SK-N-SH (cell line): ENCODE measurements around the gene MON1B. TPM values are rescaled to one million over a fixed set of nuclear protein-coding genes. Genes with fewer than 3 reads are reported as not detected.

Experiments used
- CTCF ChIA-PET: fragments of 300-600, 350-600 bp; formaldehyde crosslinking; extraction: SDS; loops from one replicate; lab custom pipeline; 2021; lab: Yijun Ruan, JAX
- POLR2A ChIA-PET: fragments of 350-600 bp; sonication (Branson Sonifier 250); formaldehyde crosslinking; extraction: SDS; loops from one replicate; lab custom pipeline; 2020; ENCODE audit warnings: antibody characterized with exemption, inconsistent platforms; lab: Yijun Ruan, JAX
- DNase-seq: peaks from one replicate; pipeline ENCODE4 v3.0.0; 2012
- H2AFZ ChIP-seq: fragments of 200-600 bp; sonication (generic); 2 replicates; pipeline ENCODE4 v1.8.1; 2016; ENCODE audit warnings: antibody characterized with exemption, mild to moderate bottlenecking, low read depth
- H3F3A ChIP-seq: fragments of 200-600 bp; sonication (generic); replicated peaks from 2 replicates; pipeline ENCODE3; 2016; ENCODE audit warnings: antibody characterized with exemption, mild to moderate bottlenecking; ENCODE audit not compliant: insufficient read depth
- H3K27ac ChIP-seq, 2 experiments: fragments of 200-500 bp in 1 of 2; fragments of 200-600 bp in 1 of 2; sonication (Bioruptor generic) in 1 of 2; sonication (generic), shearing (Covaris generic) in 1 of 2; 2 replicates each; pipeline versions ENCODE4 v1.5.1 to v1.6.1; 2014 to 2016; ENCODE audit warnings: low read depth in 2 of 2, inconsistent platforms in 1 of 2, low read length in 1 of 2, mild to moderate bottlenecking in 1 of 2, mixed read lengths in 1 of 2
- H3K27me3 ChIP-seq: fragments of 200-600 bp; sonication (generic), shearing (Covaris generic); 2 replicates; pipeline ENCODE4 v1.6.1; 2016; ENCODE audit warnings: mixed run types; ENCODE audit not compliant: insufficient read depth
- H3K36me3 ChIP-seq, 2 experiments: fragments of 200-500 bp in 1 of 2; fragments of 200-600 bp in 1 of 2; sonication (Bioruptor generic) in 1 of 2; sonication (generic) in 1 of 2; replicated peaks in 1 of 2; 2 replicates each; pipeline versions ENCODE3 to v1.5.1; 2014 to 2016; ENCODE audit warnings: low read length in 1 of 2, mild to moderate bottlenecking in 1 of 2; ENCODE audit not compliant: insufficient read depth in 2 of 2, control insufficient read depth in 1 of 2
- H3K4me1 ChIP-seq, 2 experiments: fragments of 200-500 bp in 1 of 2; fragments of 200-600 bp in 1 of 2; sonication (Bioruptor generic) in 1 of 2; sonication (generic), shearing (Covaris generic) in 1 of 2; 2 replicates each; pipeline versions ENCODE4 v1.5.1 to v1.6.1; 2014 to 2016; ENCODE audit warnings: low read depth in 1 of 2, low read length in 1 of 2, mixed run types in 1 of 2; ENCODE audit not compliant: insufficient read depth in 2 of 2, control insufficient read depth in 1 of 2
- H3K4me2 ChIP-seq: fragments of 200-600 bp; sonication (generic), shearing (Covaris generic); 2 replicates; pipeline ENCODE4 v1.6.1; 2017; ENCODE audit warnings: mixed run types
- H3K4me3 ChIP-seq, 2 experiments: fragments of 200-500 bp in 1 of 2; fragments of 200-600 bp in 1 of 2; sonication (Bioruptor generic) in 1 of 2; sonication (generic), shearing (Covaris generic) in 1 of 2; 2 replicates each; pipeline versions ENCODE4 v1.5.1 to v1.8.1; 2014 to 2016; ENCODE audit warnings: low read depth in 2 of 2, inconsistent platforms in 1 of 2, low read length in 1 of 2, mild to moderate bottlenecking in 1 of 2, mixed read lengths in 1 of 2, moderate library complexity in 1 of 2
- H3K79me2 ChIP-seq: fragments of 200-600 bp; sonication (generic); 2 replicates; pipeline ENCODE4 v1.8.1; 2017; ENCODE audit warnings: mild to moderate bottlenecking; ENCODE audit not compliant: insufficient read depth
- H3K9ac ChIP-seq: fragments of 200-600 bp; sonication (generic); 2 replicates; pipeline ENCODE4 v1.6.1; 2017; ENCODE audit warnings: mixed run types
- H3K9me2 ChIP-seq: fragments of 200-600 bp; sonication (generic); 2 replicates; pipeline ENCODE4 v1.6.1; 2017; ENCODE audit warnings: mixed run types
- H3K9me3 ChIP-seq: fragments of 200-600 bp; sonication (generic); 2 replicates; pipeline ENCODE4 v1.6.1; 2017; ENCODE audit warnings: mixed run types, mild to moderate bottlenecking, moderate library complexity
- H4K20me1 ChIP-seq: fragments of 200-600 bp; sonication (generic); 2 replicates; pipeline ENCODE4 v1.6.1; 2017; ENCODE audit warnings: mild to moderate bottlenecking, mixed run types; ENCODE audit not compliant: insufficient read depth
- CHD2 ChIP-seq: fragments of 150-350 bp; IDR thresholded peaks from 2 replicates; pipeline ENCODE4 v1.6.1; 2018; ENCODE audit warnings: low read length; ENCODE audit not compliant: partially characterized antibody
- ELF1 ChIP-seq: IDR thresholded peaks from 2 replicates; pipeline ENCODE4 v1.4.0; 2012
- FOSL2 ChIP-seq: IDR thresholded peaks from 2 replicates; pipeline ENCODE4 v1.4.0; 2012; ENCODE audit warnings: low read depth, mild to moderate bottlenecking, moderate library complexity, borderline replicate concordance
- FOXM1 ChIP-seq: IDR thresholded peaks from 2 replicates; pipeline ENCODE4 v1.4.0; 2012; ENCODE audit warnings: low read depth, mild to moderate bottlenecking
- IRF3 ChIP-seq: fragments of 150-350 bp; IDR thresholded peaks from 2 replicates; pipeline ENCODE4 v1.6.1; 2016; ENCODE audit warnings: mild to moderate bottlenecking, low read depth, low read length
- JUND ChIP-seq: IDR thresholded peaks from 2 replicates; pipeline ENCODE4 v1.4.0; 2012
- MAX ChIP-seq: IDR thresholded peaks from 2 replicates; pipeline ENCODE4 v1.4.0; 2012; ENCODE audit warnings: low read depth
- MEF2A ChIP-seq: IDR thresholded peaks from 2 replicates; pipeline ENCODE4 v1.4.0; 2012; ENCODE audit warnings: low read depth, borderline replicate concordance
- MXI1 ChIP-seq: IDR thresholded peaks from 2 replicates; pipeline ENCODE4 v1.6.1; 2012; ENCODE audit warnings: mild to moderate bottlenecking, low read depth, low read length, improper control_type of control experiment
- NRF1 ChIP-seq: IDR thresholded peaks from 2 replicates; pipeline ENCODE4 v1.6.1; 2012; ENCODE audit warnings: low read depth, mild to moderate bottlenecking, low read length
- POLR2AphosphoS5 ChIP-seq: IDR thresholded peaks from 2 replicates; pipeline ENCODE4 v1.6.1; 2012; ENCODE audit warnings: low read depth, low read length
- REST ChIP-seq: IDR thresholded peaks from 2 replicates; pipeline ENCODE4 v1.6.1; 2012; ENCODE audit warnings: mild to moderate bottlenecking, low read depth, low read length, moderate library complexity
- TAF1 ChIP-seq: IDR thresholded peaks from 2 replicates; pipeline ENCODE4 v1.6.1; 2012; ENCODE audit warnings: low read depth, mild to moderate bottlenecking, low read length, moderate library complexity, borderline replicate concordance
- TCF12 ChIP-seq: IDR thresholded peaks from 2 replicates; pipeline ENCODE4 v1.4.0; 2012
- TEAD4 ChIP-seq: IDR thresholded peaks from 2 replicates; pipeline ENCODE4 v1.4.0; 2012; ENCODE audit warnings: mild to moderate bottlenecking, borderline replicate concordance; ENCODE audit not compliant: insufficient read depth
- USF1 ChIP-seq: IDR thresholded peaks from 2 replicates; pipeline ENCODE4 v1.4.0; 2012; ENCODE audit warnings: low read depth, borderline replicate concordance
- USF2 ChIP-seq: fragments of 150-350 bp; IDR thresholded peaks from 2 replicates; pipeline ENCODE4 v1.6.1; 2017; ENCODE audit warnings: antibody characterized with exemption, low read length, low read depth, borderline replicate concordance
- YY1 ChIP-seq: IDR thresholded peaks from 2 replicates; pipeline ENCODE4 v1.4.0; 2012; ENCODE audit warnings: low read depth, mild to moderate bottlenecking
- WGBS: methylation state at CpG from one replicate; pipeline ENCODE4 v1.1.6; 2017; ENCODE audit warnings: low lambda C conversion rate; 5-methylcytosine and 5-hydroxymethylcytosine counted together
- polyA plus RNA-seq, 3 experiments: library from polyadenylated mRNA; depleted of rRNA; stranded (reverse); fragments of >200 nt; gene quantifications; 2 replicates each; pipeline ENCODE4 v1.2.3, GENCODE V29; 2012

Gene MON1B
- polyA plus RNA-seq, 1 of the 3 experiments (the other 2 are of a cell fraction): 16.9 TPM

GRCh38 chr16:77212741-77213541 is 22.0 kb downstream of the MON1B start:
- ChIA-PET POLR2A (interaction anchor here (0.6 to 1.5 kb wide), 4 partner anchors 16 to 175 kb away, joined by 3 to 6 read pairs (median 4); partner anchors contain the start of gene MON1B), CTCF (interaction anchor here (0.6 to 1.3 kb wide), 4 partner anchors 17 to 371 kb away, joined by 3 to 4 read pairs (median 3); no protein-coding TSS in a partner anchor)
- no peaks in the 10 kb centered on the region for H3K9me3 ChIP-seq
- no peaks in the 10 kb centered on the region for H3K9me2 ChIP-seq
- H2AFZ ChIP-seq: peak overlapping the region; percentile 88
- no peaks in the 10 kb centered on the region for H4K20me1 ChIP-seq
- H3K79me2 ChIP-seq: no peaks in the 10 kb centered on the region
- peaks cover 19% of the 10 kb centered on the region for H3F3A ChIP-seq
- TF ChIP-seq MAX (peak; percentile 45; the same call in 1 of the 2 replicates), TAF1 (no peak), YY1 (0 out of 2 replicates have a peak, but pooled peaks have one; percentile 10), POLR2AphosphoS5 (peak; percentile 33; the same call in 1 of the 2 replicates), MXI1 (peak; percentile 46; the same call in 1 of the 2 replicates)
- 16% methylated on average over 28 of the region's 62 CpGs for whole genome bisulfite sequencing
- H3K4me1 ChIP-seq: peaks cover 0 to 13% of the 10 kb centered on the region in 2 experiments; a peak in 1 of 4 replicates
- peak overlapping the region; percentile 67 to 69 for H3K4me3 ChIP-seq
- H3K27ac ChIP-seq: peak overlapping the region; percentile 72 to 78
- peak; percentile 89 for DNase-seq
- H3K9ac ChIP-seq: peak overlapping the region; percentile 82
- H3K36me3 ChIP-seq: no peaks in the 10 kb centered on the region
- H3K27me3 ChIP-seq: no peaks in the 10 kb centered on the region
- H3K4me2 ChIP-seq: peak overlapping the region; percentile 90

- H3K9me2 ChIP-seq: no peaks in the 10 kb centered on the region
- no peaks in the 10 kb centered on the region for H4K20me1 ChIP-seq
- CTCF ChIA-PET: no interaction called here
- DNase-seq: no peak
- H3K4me2 ChIP-seq: peak overlapping the region; percentile 90
- 19% methylated on average over 15 of the region's 15 CpGs for WGBS
- no peaks in the 10 kb centered on the region for H3K9me3 ChIP-seq
- no peaks in the 10 kb centered on the region for H3K27me3 ChIP-seq
- peak overlapping the region; percentile 82; the same call in 1 of the 2 replicates for H3K9ac ChIP-seq
- H3K27ac ChIP-seq: peak overlapping the region in 1 of 2 experiments; percentile 78; a peak in 2 of 4 replicates
- POLR2A ChIA-PET: no interaction called here
- H3F3A ChIP-seq: peaks cover 19% of the 10 kb centered on the region
- H3K79me2 ChIP-seq: no peaks in the 10 kb centered on the region
- no peak overlapping the region for H2AFZ ChIP-seq
- H3K4me1 ChIP-seq: peaks cover 0 to 13% of the 10 kb centered on the region in 2 experiments; a peak in 1 of 4 replicates
- H3K4me3 ChIP-seq: peak overlapping the region in 1 of 2 experiments; percentile 6; a peak in 1 of 4 replicates
- no peaks in the 10 kb centered on the region for H3K36me3 ChIP-seq
- TF ChIP-seq MXI1: no peak
- TF ChIP-seq USF2: no peak
- TF ChIP-seq FOSL2: peak; percentile 98
- peak; percentile 95 for TF ChIP-seq TCF12
- no peak for TF ChIP-seq NRF1
- no peak for TF ChIP-seq REST
- TF ChIP-seq MEF2A: no peak
- no peak for TF ChIP-seq USF1
- peak; percentile 97 for TF ChIP-seq JUND
- no peak for TF ChIP-seq FOXM1
- TF ChIP-seq CHD2: no peak
- no peak for TF ChIP-seq ELF1
- TF ChIP-seq TEAD4: peak; percentile 90
- peak; percentile 85 for TF ChIP-seq POLR2AphosphoS5
- no peak for TF ChIP-seq IRF3
Observed at GRCh38 chr16:77213542-77214106, 22.6 kb downstream of the MON1B start.
